Body of pancreas (tissue), 4 donors: ENCODE measurements around the gene WARS2. TPM values are rescaled to one million over a fixed set of nuclear protein-coding genes. Genes with fewer than 3 reads are reported as not detected.
"Not testable (repeated sequence)": the region's sequence is repeated elsewhere in the genome, so short reads cannot be mapped to it uniquely, and the experiment has no call there.

Experiments used
- ATAC-seq: fragments of 150-250 bp; one replicate; pipeline ENCODE4 v1.9.1; 2016
- DNase-seq, 4 donors: peaks; one replicate each; pipeline ENCODE4 v3.0.0-alpha.2; 2019
- H3K27ac ChIP-seq, 4 donors: fragments of 200-600 bp; sonication (generic); 1 replicate in 3 of 4; 2 replicates in 1 of 4; pipeline versions ENCODE4 v1.5.1 to v1.6.1; 2016 to 2019; ENCODE audit warnings: mild to moderate bottlenecking in 1 of 4, mixed read lengths in 1 of 4, moderate library complexity in 1 of 4
- H3K27me3 ChIP-seq, 2 donors: fragments of 200-600 bp; sonication (generic); one replicate each; pipeline ENCODE4 v1.6.0; 2016; ENCODE audit warnings: mild to moderate bottlenecking in 1 of 2
- H3K36me3 ChIP-seq, 2 donors: fragments of 200-600 bp; sonication (generic); replicated peaks in 1 of 2; 2 replicates each; pipeline ENCODE4 v1.5.1; 2016; ENCODE audit warnings: low read depth in 2 of 2; ENCODE audit not compliant: insufficient read depth in 1 of 2
- H3K4me1 ChIP-seq: fragments of 200-600 bp; sonication (generic); one replicate; pipeline ENCODE4 v1.6.0; 2016
- H3K4me3 ChIP-seq, 2 donors: fragments of 200-600 bp; sonication (generic); 1 replicate in 1 of 2; 2 replicates in 1 of 2; pipeline ENCODE4 v1.5.1; 2016 to 2019
- H3K9me3 ChIP-seq, 3 donors: fragments of 200-600 bp; sonication (generic); 1 replicate in 2 of 3; 2 replicates in 1 of 3; pipeline ENCODE4 v1.5.1; 2016
- CTCF ChIP-seq, 7 experiments: fragments of 450-650 bp in 4 of 7; fragments of 200-600 bp in 3 of 7; sonication (generic) in 3 of 7; IDR thresholded peaks; one replicate each; pipeline ENCODE4 v1.5.1; 2016 to 2019; ENCODE audit warnings: antibody characterized with exemption in 7 of 7
- POLR2A ChIP-seq, 3 donors: fragments of 450-650 bp; IDR thresholded peaks; one replicate each; pipeline ENCODE4 v1.6.1; 2016; ENCODE audit warnings: antibody characterized with exemption in 3 of 3, mild to moderate bottlenecking in 2 of 3
- WGBS, 2 donors: methylation state at CpG; one replicate each; pipeline ENCODE4 v1.1.5; 2017; 5-methylcytosine and 5-hydroxymethylcytosine counted together
- intact Hi-C: fragments of 100-400 bp; cut with DNase I; formaldehyde crosslinking; loops from one replicate; pipeline ENCODE4 v1.15.1; 2023
- total RNA-seq, 2 donors: library from RNA; depleted of rRNA; stranded (reverse); fragments of >200 nt; gene quantifications; one replicate each; pipeline ENCODE4 v1.1.0, GENCODE V29; 2016

WARS2 gene
- total RNA-seq, 2 donors from 2014 or later = 4.9 to 11.7 TPM

- H3K36me3 ChIP-seq = peaks cover 0 to 2% of the 10 kb centered on the region in 2 donors
- H3K27me3 ChIP-seq = no peaks in the 10 kb centered on the region
- no peak overlapping the region for H3K27ac ChIP-seq
- no peaks in the 10 kb centered on the region for H3K9me3 ChIP-seq
- intact Hi-C loops = no loop called here
- WGBS, 2 donors = 61 to 65% methylated on average over 4 of the region's 4 CpGs
- TF ChIP-seq POLR2A (IDR thresholded peaks at IDR 0.05) (no peak), CTCF (IDR thresholded peaks at IDR 0.05) (no peak)
- DNase-seq = no peak
- H3K4me1 ChIP-seq = no peaks in the 10 kb centered on the region
- ATAC-seq = no peak
- no peak overlapping the region for H3K4me3 ChIP-seq
Measured at GRCh38 chr1:119160866-119161265, 20.4 kb upstream of the WARS2 start.

- H3K9me3 ChIP-seq = no peaks in the 10 kb centered on the region
- peaks cover 0 to 2% of the 10 kb centered on the region in 2 donors for H3K36me3 ChIP-seq
- intact Hi-C loops = no loop called here
- no peak overlapping the region for H3K27ac ChIP-seq
- 93 to 97% methylated on average over 2 of the region's 2 CpGs for WGBS, 2 donors
- no peak overlapping the region for H3K4me3 ChIP-seq
- no peak for DNase-seq
- ATAC-seq = no peak
- TF ChIP-seq CTCF (IDR thresholded peaks at IDR 0.05) = no peak
- TF ChIP-seq POLR2A (IDR thresholded peaks at IDR 0.05) = no peak
- H3K4me1 ChIP-seq = no peaks in the 10 kb centered on the region
- H3K27me3 ChIP-seq = no peaks in the 10 kb centered on the region
Measured at GRCh38 chr1:119160409-119160808, 20.0 kb upstream of the WARS2 start.

GRCh38 chr1:119159966-119160365 lies 19.5 kb upstream of the WARS2 start:
- DNase-seq = no peak
- intact Hi-C loops = no loop called here
- 93 to 95% methylated on average over 2 of the region's 2 CpGs for WGBS, 2 donors

GRCh38 chr1:119159111-119159510 lies 18.7 kb upstream of the WARS2 start:
- ATAC-seq = no peak
- Histone ChIP-seq H3K4me1 (no peaks in the 10 kb centered on the region), H3K27me3 (no peaks in the 10 kb centered on the region), H3K9me3 (no peaks in the 10 kb centered on the region), H3K36me3 (peaks cover 0 to 2% of the 10 kb centered on the region in 2 donors), H3K4me3 (no peak overlapping the region), H3K27ac (no peak overlapping the region)
- TF ChIP-seq CTCF (IDR thresholded peaks at IDR 0.05) = no peak
- no peak for TF ChIP-seq POLR2A (IDR thresholded peaks at IDR 0.05)
- intact Hi-C loops = no loop called here
- no peak for DNase-seq
- WGBS, 2 donors = 95 to 98% methylated on average over 2 of the region's 2 CpGs

More at GRCh38 chr1:119159966-119160365, 19.5 kb upstream of the WARS2 start:
- H3K4me3 ChIP-seq = no peak overlapping the region
- peaks cover 0 to 2% of the 10 kb centered on the region in 2 donors for H3K36me3 ChIP-seq
- TF ChIP-seq CTCF (IDR thresholded peaks at IDR 0.05) (no peak), POLR2A (IDR thresholded peaks at IDR 0.05) (no peak)
- no peaks in the 10 kb centered on the region for H3K9me3 ChIP-seq
- H3K27ac ChIP-seq = no peak overlapping the region
- H3K27me3 ChIP-seq = no peaks in the 10 kb centered on the region
- H3K4me1 ChIP-seq = no peaks in the 10 kb centered on the region
- ATAC-seq = no peak

- DNase-seq, H3K4me1 ChIP-seq, H3K9me3 ChIP-seq, ATAC-seq, intact Hi-C loops, H3K27ac ChIP-seq, H3K27me3 ChIP-seq, H3K36me3 ChIP-seq, H3K4me3 ChIP-seq: not testable (repeated sequence)
- WGBS, 2 donors = 96 to 98% methylated on average over 6 of the region's 6 CpGs
Measured at GRCh38 chr1:119156761-119157160, 16.3 kb upstream of the WARS2 start.

- 94 to 96% methylated on average over 4 of the region's 4 CpGs for WGBS, 2 donors
- DNase-seq = not testable (repeated sequence)
Measured at GRCh38 chr1:119155069-119155468, 14.6 kb upstream of the WARS2 start.

More at GRCh38 chr1:119155069-119155468, 14.6 kb upstream of the WARS2 start:
- H3K27me3 ChIP-seq, H3K4me3 ChIP-seq, H3K4me1 ChIP-seq, intact Hi-C loops, H3K36me3 ChIP-seq, H3K27ac ChIP-seq, H3K9me3 ChIP-seq, ATAC-seq: not testable (repeated sequence)
